Glutamatergic neuron (in vitro differentiated cells): ENCODE data around the gene TMEM181. TPM values are rescaled to one million over a fixed set of nuclear protein-coding genes. Genes with fewer than 3 reads are reported as not detected.
A peak's percentile ranks its signal among the peaks of the same experiment; 100 is the strongest.
"Not testable (repeated sequence)": the region's sequence is repeated elsewhere in the genome, so short reads cannot be mapped to it uniquely, and the experiment has no call there.

Experiments
- DNase-seq: peaks from one replicate; pipeline ENCODE4 v3.0.0; 2022
- H3K27ac Mint-ChIP-seq: one replicate; pipeline ENCODE4 v1.8.0; 2020; ENCODE audit warnings: mild to moderate bottlenecking, mixed read lengths, inconsistent platforms; ENCODE audit not compliant: unreplicated experiment
- H3K27me3 Mint-ChIP-seq: one replicate; pipeline ENCODE4 v1.8.0; 2020; ENCODE audit warnings: mild to moderate bottlenecking, moderate library complexity, mixed read lengths, inconsistent platforms; ENCODE audit not compliant: unreplicated experiment
- H3K36me3 Mint-ChIP-seq: one replicate; pipeline ENCODE4 v1.8.0; 2020; ENCODE audit warnings: mild to moderate bottlenecking, mixed read lengths, inconsistent platforms; ENCODE audit not compliant: unreplicated experiment
- H3K4me1 Mint-ChIP-seq: one replicate; pipeline ENCODE4 v1.8.0; 2020; ENCODE audit warnings: mild to moderate bottlenecking, low read depth, mixed read lengths, inconsistent platforms; ENCODE audit not compliant: unreplicated experiment
- H3K4me3 Mint-ChIP-seq: one replicate; pipeline ENCODE4 v1.8.0; 2020; ENCODE audit warnings: mild to moderate bottlenecking, mixed read lengths, inconsistent platforms; ENCODE audit not compliant: unreplicated experiment
- H3K9me3 Mint-ChIP-seq: one replicate; pipeline ENCODE4 v1.8.0; 2020; ENCODE audit warnings: mild to moderate bottlenecking, moderate library complexity, mixed read lengths, inconsistent platforms; ENCODE audit not compliant: unreplicated experiment
- CTCF ChIP-seq: fragments of 200-600 bp; sonication (generic); IDR thresholded peaks from one replicate; pipeline ENCODE4 v1.5.0; 2021; ENCODE audit not compliant: partially characterized antibody, unreplicated experiment
- total RNA-seq: library from RNA; stranded (reverse); fragmentation: NEBNext Ultra II Directional; extraction: Animal tissue kit (Norgen Biotek cat#: 25700); gene quantifications from one replicate; pipeline ENCODE4 v1.2.1, GENCODE V29; 2021; ENCODE audit not compliant: unreplicated experiment

TMEM181 gene
- total RNA-seq, 1 donor from 2014 or later, result 44.3 TPM

GRCh38 chr6:158517038-158517437, 42.9 kb upstream of the TMEM181 start:
- peaks cover 11% of the 10 kb centered on the region for H3K36me3 Mint-ChIP-seq
- no peak for TF ChIP-seq CTCF
- H3K27me3 Mint-ChIP-seq, result peaks cover 12% of the 10 kb centered on the region
- H3K4me3 Mint-ChIP-seq, result no peak overlapping the region
- peaks cover 26% of the 10 kb centered on the region for H3K4me1 Mint-ChIP-seq
- no peak for DNase-seq
- peaks cover 18% of the 10 kb centered on the region for H3K9me3 Mint-ChIP-seq
- H3K27ac Mint-ChIP-seq, result no peak overlapping the region

- H3K4me3 Mint-ChIP-seq, result peak overlapping the region; percentile 83
These were observed 42.3 kb upstream of the TMEM181 start for GRCh38 chr6:158517581-158517980.

GRCh38 chr6:158518191-158519127, 41.4 kb upstream of the TMEM181 start:
- Mint-ChIP-seq H3K36me3 (peaks cover 14% of the 10 kb centered on the region), H3K27me3 (peaks cover 12% of the 10 kb centered on the region), H3K9me3 (peaks cover 21% of the 10 kb centered on the region), H3K27ac (peak overlapping the region; percentile 84), H3K4me3 (peak overlapping the region; percentile 83), H3K4me1 (peaks cover 26% of the 10 kb centered on the region)
- peak; percentile 57 for DNase-seq
- peak; percentile 43 for TF ChIP-seq CTCF

More at GRCh38 chr6:158517581-158517980, 42.3 kb upstream of the TMEM181 start:
- TF ChIP-seq CTCF, result no peak
- peaks cover 11% of the 10 kb centered on the region for H3K36me3 Mint-ChIP-seq
- peaks cover 12% of the 10 kb centered on the region for H3K27me3 Mint-ChIP-seq
- H3K27ac Mint-ChIP-seq, result peak overlapping the region; percentile 7
- H3K4me1 Mint-ChIP-seq, result peaks cover 26% of the 10 kb centered on the region
- DNase-seq, result no peak
- peaks cover 19% of the 10 kb centered on the region for H3K9me3 Mint-ChIP-seq

GRCh38 chr6:158519300-158519699, 40.6 kb upstream of the TMEM181 start:
- peaks cover 12% of the 10 kb centered on the region for H3K27me3 Mint-ChIP-seq
- peaks cover 26% of the 10 kb centered on the region for H3K4me1 Mint-ChIP-seq
- peak overlapping the region; percentile 77 for H3K27ac Mint-ChIP-seq
- peaks cover 28% of the 10 kb centered on the region for H3K9me3 Mint-ChIP-seq
- H3K4me3 Mint-ChIP-seq, result peak overlapping the region; percentile 14
- no peak for DNase-seq
- TF ChIP-seq CTCF, result no peak
- H3K36me3 Mint-ChIP-seq, result peaks cover 22% of the 10 kb centered on the region

GRCh38 chr6:158519761-158520160, 40.1 kb upstream of the TMEM181 start:
- no peak for DNase-seq
- H3K4me3 Mint-ChIP-seq, result peak overlapping the region; percentile 49
- no peak for TF ChIP-seq CTCF
- H3K27me3 Mint-ChIP-seq, result peaks cover 13% of the 10 kb centered on the region
- peak overlapping the region; percentile 77 for H3K27ac Mint-ChIP-seq
- H3K9me3 Mint-ChIP-seq, result peaks cover 32% of the 10 kb centered on the region
- peaks cover 27% of the 10 kb centered on the region for H3K36me3 Mint-ChIP-seq
- peaks cover 25% of the 10 kb centered on the region for H3K4me1 Mint-ChIP-seq

GRCh38 chr6:158520975-158521374, 38.9 kb upstream of the TMEM181 start:
- H3K27me3 Mint-ChIP-seq, H3K4me3 Mint-ChIP-seq, DNase-seq, H3K27ac Mint-ChIP-seq: not testable (repeated sequence)
- peaks cover 27% of the 10 kb centered on the region for H3K36me3 Mint-ChIP-seq
- H3K9me3 Mint-ChIP-seq, result peaks cover 26% of the 10 kb centered on the region
- peaks cover 22% of the 10 kb centered on the region for H3K4me1 Mint-ChIP-seq
